ENCODE data around the gene CAPN15.
"Not testable (repeated sequence)": the region's sequence is repeated elsewhere in the genome, so short reads cannot be mapped to it uniquely, and the experiment has no call there.

Gene CAPN15

GRCh38 chr16:527015-527903 is at the start of gene CAPN15:
Gene CAPN15, plus strand, starts transcription at chr16:527712. Its CDS starts 19,127 bp downstream, at chr16:546839.
- DNase-seq: peak; percentile 48 to 85

GRCh38 chr16:478287-478686 is 49.2 kb upstream of the CAPN15 start:
- not testable (repeated sequence) for DNase-seq

GRCh38 chr16:482468-483185 is 44.9 kb upstream of the CAPN15 start:
- no peak for DNase-seq

- DNase-seq: no peak
These were observed 44.0 kb upstream of the CAPN15 start for GRCh38 chr16:483341-484075.

- no peak for DNase-seq
These were observed 37.9 kb upstream of the CAPN15 start for GRCh38 chr16:489606-490005.

- DNase-seq: no peak
These were observed 36.7 kb upstream of the CAPN15 start for GRCh38 chr16:490768-491167.

- no peak for DNase-seq
These were observed 36.1 kb upstream of the CAPN15 start for GRCh38 chr16:491220-491919.

- no peak for DNase-seq
These were observed 35.2 kb upstream of the CAPN15 start for GRCh38 chr16:492211-492875.

GRCh38 chr16:494676-495075 is 32.8 kb upstream of the CAPN15 start:
- not testable (repeated sequence) for DNase-seq

- DNase-seq: no peak
These were observed 32.3 kb upstream of the CAPN15 start for GRCh38 chr16:495127-495748.

- no peak for DNase-seq
These were observed 31.2 kb upstream of the CAPN15 start for GRCh38 chr16:496097-496886.

- DNase-seq: no peak
These were observed 30.3 kb upstream of the CAPN15 start for GRCh38 chr16:497258-497657.

- no peak for DNase-seq
These were observed 27.6 kb upstream of the CAPN15 start for GRCh38 chr16:499924-500323.

GRCh38 chr16:500709-501108 is 26.8 kb upstream of the CAPN15 start:
- DNase-seq: no peak

- DNase-seq: no peak
These were observed 25.2 kb upstream of the CAPN15 start for GRCh38 chr16:502179-502943.

- DNase-seq: no peak
These were observed 24.1 kb upstream of the CAPN15 start for GRCh38 chr16:503150-504071.

- DNase-seq: no peak
These were observed 21.9 kb upstream of the CAPN15 start for GRCh38 chr16:505479-506245.

- no peak for DNase-seq
These were observed 21.3 kb upstream of the CAPN15 start for GRCh38 chr16:506246-506546.
